Lung (tissue), 12 donors: Measurements from ENCODE around the gene RBPJ. TPM values are rescaled to one million over a fixed set of nuclear protein-coding genes. Genes with fewer than 3 reads are reported as not detected.

Source experiments
- ATAC-seq: fragments of 200-7000 bp; cut with Tn5 transposase; one replicate; pipeline ENCODE4 v1.9.1; 2020; ENCODE audit warnings: moderate number of reproducible peaks; ENCODE audit not compliant: insufficient read depth, low FRiP score
- DNase-seq, 3 donors: peaks; one replicate each; pipeline ENCODE4 v3.0.0-alpha.2; 2013 to 2017
- H3K27ac ChIP-seq, 2 donors: one replicate each; pipeline ENCODE4 v1.5.1; 2013; ENCODE audit warnings: mild to moderate bottlenecking in 2 of 2, moderate library complexity in 2 of 2, control low read depth in 1 of 2, inconsistent platforms in 1 of 2, low read depth in 1 of 2, low read length in 1 of 2
- H3K27me3 ChIP-seq, 3 donors: one replicate each; pipeline ENCODE4 v1.5.1; 2013; ENCODE audit warnings: low read length in 2 of 3; ENCODE audit not compliant: control insufficient read depth in 3 of 3, insufficient read depth in 3 of 3
- H3K36me3 ChIP-seq, 4 donors: one replicate each; pipeline ENCODE4 v1.5.1; 2013; ENCODE audit warnings: low read length in 4 of 4, mild to moderate bottlenecking in 1 of 4, moderate library complexity in 1 of 4; ENCODE audit not compliant: control insufficient read depth in 4 of 4, insufficient read depth in 4 of 4
- H3K4me1 ChIP-seq, 5 donors: one replicate each; pipeline ENCODE4 v1.5.1; 2013; ENCODE audit warnings: low read length in 5 of 5, mild to moderate bottlenecking in 2 of 5, moderate library complexity in 1 of 5; ENCODE audit not compliant: control insufficient read depth in 5 of 5, insufficient read depth in 5 of 5
- H3K4me3 ChIP-seq: one replicate; pipeline ENCODE4 v1.5.1; 2013; ENCODE audit warnings: mild to moderate bottlenecking, control low read depth, moderate library complexity
- H3K9ac ChIP-seq, 2 donors: one replicate each; pipeline ENCODE4 v1.5.1; 2013; ENCODE audit warnings: low read length in 2 of 2, control low read depth in 1 of 2; ENCODE audit not compliant: insufficient read depth in 1 of 2
- H3K9me3 ChIP-seq, 4 donors: one replicate each; pipeline ENCODE4 v1.5.1; 2013; ENCODE audit warnings: low read length in 3 of 4, mild to moderate bottlenecking in 1 of 4, moderate library complexity in 1 of 4; ENCODE audit not compliant: control insufficient read depth in 4 of 4, insufficient read depth in 3 of 4
- WGBS, 2 donors: extraction: QIAGEN DNeasy Blood & Tissue Kit; methylation state at CpG; one replicate each; pipeline ENCODE4 v1.1.7; 2013; 5-methylcytosine and 5-hydroxymethylcytosine counted together
- polyA plus RNA-seq, 2 donors: library from polyadenylated mRNA; stranded (reverse); fragments of 200-250 nt; gene quantifications; one replicate each; pipeline ENCODE4 v1.2.1, GENCODE V29; 2013
- total RNA-seq, 2 donors: library from RNA; depleted of rRNA in 1 of 2; stranded (reverse); fragments of >200 nt in 1 of 2; gene quantifications; one replicate each; pipeline ENCODE4 v1.2.1, GENCODE V29; 2014 to 2021
- TF ChIP-seq, protein P1 (sequence below): IDR thresholded peaks from 2 replicates; pipeline ENCODE4 v1.5.1; 2012; ENCODE audit warnings: mild to moderate bottlenecking; ENCODE audit errors: control extremely low read depth, extremely low read depth
- donor health status: control.
- donor health status: control.
- donor health status: Bipolar disorder and iron deficiency.
- donor health status: healthy.
- donor health status: DM: yes; HTN: yes; CAD: no.

RBPJ gene
- total and polyA plus RNA-seq, 4 donors = 39.1 to 130 (median 58.9) TPM

DNA sequence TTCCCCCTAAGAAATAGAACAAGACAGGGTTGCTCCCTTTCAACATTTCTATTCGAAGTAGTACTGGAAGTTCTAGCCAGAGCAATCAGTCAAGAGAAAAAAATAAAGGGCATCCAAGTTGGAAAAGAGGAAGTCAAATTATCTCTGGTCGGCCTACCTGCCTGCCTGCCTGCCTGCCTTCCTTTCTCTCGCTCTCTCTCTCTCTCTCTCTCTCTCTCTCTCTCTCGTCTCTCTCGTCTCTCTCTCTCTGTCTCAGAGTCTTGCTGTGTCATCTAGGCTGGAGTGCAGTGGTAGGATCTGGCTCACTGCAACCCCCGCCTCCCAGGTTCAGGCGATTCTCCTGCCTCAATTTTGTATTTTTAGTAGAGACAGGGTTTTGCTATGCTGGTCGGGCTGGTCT lies 126.6 kb downstream of the RBPJ start:
- H3K9ac ChIP-seq = no peak overlapping the region
- H3K27ac ChIP-seq = no peak overlapping the region
- TF ChIP-seq, protein P1, sequence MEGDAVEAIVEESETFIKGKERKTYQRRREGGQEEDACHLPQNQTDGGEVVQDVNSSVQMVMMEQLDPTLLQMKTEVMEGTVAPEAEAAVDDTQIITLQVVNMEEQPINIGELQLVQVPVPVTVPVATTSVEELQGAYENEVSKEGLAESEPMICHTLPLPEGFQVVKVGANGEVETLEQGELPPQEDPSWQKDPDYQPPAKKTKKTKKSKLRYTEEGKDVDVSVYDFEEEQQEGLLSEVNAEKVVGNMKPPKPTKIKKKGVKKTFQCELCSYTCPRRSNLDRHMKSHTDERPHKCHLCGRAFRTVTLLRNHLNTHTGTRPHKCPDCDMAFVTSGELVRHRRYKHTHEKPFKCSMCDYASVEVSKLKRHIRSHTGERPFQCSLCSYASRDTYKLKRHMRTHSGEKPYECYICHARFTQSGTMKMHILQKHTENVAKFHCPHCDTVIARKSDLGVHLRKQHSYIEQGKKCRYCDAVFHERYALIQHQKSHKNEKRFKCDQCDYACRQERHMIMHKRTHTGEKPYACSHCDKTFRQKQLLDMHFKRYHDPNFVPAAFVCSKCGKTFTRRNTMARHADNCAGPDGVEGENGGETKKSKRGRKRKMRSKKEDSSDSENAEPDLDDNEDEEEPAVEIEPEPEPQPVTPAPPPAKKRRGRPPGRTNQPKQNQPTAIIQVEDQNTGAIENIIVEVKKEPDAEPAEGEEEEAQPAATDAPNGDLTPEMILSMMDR = no peak
- H3K4me3 ChIP-seq = no peak overlapping the region
- ATAC-seq (no peak), DNase-seq (no peak)
- no peaks in the 10 kb centered on the region for H3K36me3 ChIP-seq
- 79 to 86% methylated on average over 5 to 8 of the region's 8 CpGs for WGBS, 2 donors
- H3K9me3 ChIP-seq = peaks cover 0 to 6% (median 0%) of the 10 kb centered on the region in 4 donors
- H3K4me1 ChIP-seq = peaks cover 0 to 7% (median 0%) of the 10 kb centered on the region in 5 donors
- H3K27me3 ChIP-seq = no peaks in the 10 kb centered on the region

DNA sequence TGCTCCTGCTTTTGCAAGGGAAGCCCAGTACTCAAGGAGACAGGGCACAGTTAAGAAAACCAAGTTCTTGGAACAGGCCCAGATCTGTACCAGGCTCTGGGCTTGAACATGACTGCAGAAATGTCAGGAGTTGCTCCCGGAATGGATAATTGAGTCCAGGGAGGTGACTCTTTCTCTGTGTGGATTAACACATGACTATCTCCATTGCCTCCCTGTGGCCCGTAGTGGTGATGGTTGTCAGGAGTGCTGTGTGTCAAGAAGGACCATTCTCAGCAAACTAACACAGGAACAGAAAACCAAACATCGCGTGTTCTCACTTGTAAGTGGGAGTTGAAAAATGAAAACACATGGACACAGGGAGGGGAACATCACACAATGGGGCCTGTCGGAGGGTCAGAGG lies 129.6 kb downstream of the RBPJ start:
- Histone ChIP-seq H3K9me3 (peaks cover 0 to 7% (median 2%) of the 10 kb centered on the region in 4 donors), H3K27me3 (no peaks in the 10 kb centered on the region), H3K9ac (no peak overlapping the region), H3K36me3 (no peaks in the 10 kb centered on the region), H3K4me1 (peaks cover 0 to 11% (median 0%) of the 10 kb centered on the region in 5 donors), H3K4me3 (no peak overlapping the region), H3K27ac (no peak overlapping the region)
- WGBS, 2 donors = 80 to 91% methylated on average over 5 of the region's 5 CpGs
- ATAC-seq (no peak), DNase-seq (no peak)
- TF ChIP-seq, protein P1 = no peak

DNA sequence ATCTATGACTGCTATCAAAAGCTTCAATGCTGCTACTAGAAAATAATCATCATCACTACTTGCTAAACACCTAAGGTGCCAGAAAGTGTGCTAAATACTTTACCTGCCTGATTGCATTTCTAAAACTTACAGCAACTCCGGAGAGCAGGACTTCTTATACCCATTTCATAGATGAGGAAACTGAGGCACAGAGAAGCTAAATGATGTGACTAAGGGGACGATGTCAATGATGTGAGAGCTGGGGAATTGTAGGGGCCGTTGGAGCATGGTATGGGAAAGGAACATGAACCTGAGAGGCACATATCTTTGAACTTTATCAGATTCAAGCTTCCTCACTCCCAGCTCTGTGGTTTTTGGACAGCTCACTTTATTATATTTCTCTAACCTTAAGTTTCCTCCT lies 130.8 kb downstream of the RBPJ start:
- Histone ChIP-seq H3K4me1 (peaks cover 0 to 11% (median 0%) of the 10 kb centered on the region in 5 donors), H3K27me3 (no peaks in the 10 kb centered on the region), H3K27ac (no peak overlapping the region), H3K9me3 (peaks cover 0 to 7% (median 2%) of the 10 kb centered on the region in 4 donors), H3K4me3 (no peak overlapping the region), H3K9ac (no peak overlapping the region), H3K36me3 (no peaks in the 10 kb centered on the region)
- WGBS, 2 donors = 68 to 75% methylated on average over 3 of the region's 3 CpGs
- DNase-seq (no peak), ATAC-seq (no peak)
- TF ChIP-seq, protein P1 = no peak
